AG08396 (cell line): ENCODE measurements around the gene ZDHHC19.
A peak's percentile ranks its signal among the peaks of the same experiment; 100 is the strongest.
"Not testable (repeated sequence)": the region's sequence is repeated elsewhere in the genome, so short reads cannot be mapped to it uniquely, and the experiment has no call there.

ENCODE experiments used
- DNase-seq: peaks from one replicate; pipeline ENCODE4 v3.0.0; 2012; ENCODE audit warnings: low spot score, mixed read lengths

Gene ZDHHC19

DNA sequence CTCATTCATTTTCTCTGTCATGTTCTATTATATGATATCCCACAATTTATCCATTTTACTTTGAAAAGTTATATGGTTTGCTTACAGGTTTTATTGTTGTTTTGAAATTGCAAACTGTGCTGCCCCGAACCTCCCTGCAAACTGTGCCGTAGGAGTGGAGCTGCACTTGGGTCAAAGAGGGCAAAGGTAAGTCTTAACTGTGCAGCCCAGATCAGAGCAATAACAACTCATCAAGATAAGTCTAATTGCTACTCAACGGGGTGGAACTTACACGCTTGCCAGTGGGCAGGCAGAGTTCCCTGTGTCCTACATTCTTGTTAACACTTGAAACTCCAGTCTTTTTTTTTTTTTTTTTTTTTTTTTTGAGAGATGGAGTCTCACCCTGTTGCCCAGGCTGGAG lies 33.2 kb downstream of the ZDHHC19 start:
- DNase-seq = no peak

DNA sequence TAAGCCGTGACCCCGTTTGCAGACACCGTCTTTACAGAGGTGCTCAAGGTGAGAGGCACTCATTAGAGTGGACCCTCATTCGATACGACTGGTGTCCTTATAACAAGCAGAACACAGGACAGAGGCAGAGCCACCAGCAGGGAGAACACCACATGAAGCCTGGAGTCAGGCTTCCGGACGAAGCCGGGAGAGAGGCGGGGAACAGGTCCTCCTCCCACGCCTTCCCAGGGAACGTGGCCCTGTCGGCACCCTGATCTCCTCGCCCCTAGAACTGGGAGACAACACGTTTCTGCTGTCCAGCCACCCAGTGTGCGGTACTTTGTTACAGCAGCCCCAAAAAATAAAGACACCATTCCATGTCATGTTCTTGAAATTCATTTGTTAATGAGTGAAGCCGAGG lies 33.6 kb downstream of the ZDHHC19 start:
- no peak for DNase-seq

- no peak for DNase-seq
These were observed 35.5 kb downstream of the ZDHHC19 start for GRCh38 chr3:196175722-196176121.

DNA sequence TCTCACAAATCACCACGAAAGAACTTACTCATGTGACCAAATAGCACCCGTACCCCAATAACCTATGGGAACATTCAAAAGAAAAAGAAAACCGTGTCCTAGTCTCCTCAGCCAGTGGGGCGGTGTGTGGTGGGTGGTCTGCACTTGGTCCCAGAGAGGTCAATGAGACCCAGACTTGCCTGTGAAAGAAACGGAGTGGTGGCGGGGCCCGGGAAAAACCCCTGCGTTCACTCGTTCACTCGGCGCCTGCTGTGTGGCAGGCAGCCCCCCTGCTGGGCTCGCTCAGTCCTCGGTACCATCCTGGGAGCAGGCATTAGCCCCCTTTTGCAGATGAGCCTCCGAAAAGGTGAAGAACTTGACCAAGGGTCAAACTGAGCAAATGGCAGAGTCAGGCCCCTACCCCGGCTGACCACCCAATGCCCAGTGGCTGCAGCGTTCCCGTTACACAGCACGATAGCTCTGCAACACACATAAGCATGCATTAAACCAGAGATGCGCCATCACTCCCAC lies 36.0 kb downstream of the ZDHHC19 start:
- DNase-seq = no peak

GRCh38 chr3:196174652-196175051 lies 36.5 kb downstream of the ZDHHC19 start:
- no peak for DNase-seq

DNA sequence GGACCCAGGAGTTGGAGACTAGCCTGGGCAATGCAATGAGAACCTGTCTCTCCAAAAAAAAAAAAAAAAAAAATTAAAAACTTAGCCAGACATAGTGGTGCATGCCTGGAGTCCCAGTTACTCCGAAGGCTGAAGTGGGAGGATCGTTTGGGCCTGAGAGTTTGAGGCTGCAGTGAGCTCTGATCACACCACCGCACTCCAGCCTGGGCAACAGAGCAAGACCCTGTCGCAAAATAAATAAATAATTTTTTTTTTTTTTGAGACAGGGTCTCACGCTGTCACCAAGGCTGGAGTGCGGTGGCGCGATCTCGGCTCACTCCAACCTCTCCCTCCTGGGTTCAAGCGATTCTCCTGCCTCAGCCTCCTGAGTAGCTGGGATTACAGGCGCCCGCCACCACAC lies 40.9 kb downstream of the ZDHHC19 start:
- not testable (repeated sequence) for DNase-seq

GRCh38 chr3:196169836-196170240 lies 41.4 kb downstream of the ZDHHC19 start:
- no peak for DNase-seq

- DNase-seq = no peak
These were observed 42.3 kb downstream of the ZDHHC19 start for GRCh38 chr3:196168808-196169391.

- DNase-seq = no peak
These were observed 44.5 kb downstream of the ZDHHC19 start for GRCh38 chr3:196166741-196167140.

DNA sequence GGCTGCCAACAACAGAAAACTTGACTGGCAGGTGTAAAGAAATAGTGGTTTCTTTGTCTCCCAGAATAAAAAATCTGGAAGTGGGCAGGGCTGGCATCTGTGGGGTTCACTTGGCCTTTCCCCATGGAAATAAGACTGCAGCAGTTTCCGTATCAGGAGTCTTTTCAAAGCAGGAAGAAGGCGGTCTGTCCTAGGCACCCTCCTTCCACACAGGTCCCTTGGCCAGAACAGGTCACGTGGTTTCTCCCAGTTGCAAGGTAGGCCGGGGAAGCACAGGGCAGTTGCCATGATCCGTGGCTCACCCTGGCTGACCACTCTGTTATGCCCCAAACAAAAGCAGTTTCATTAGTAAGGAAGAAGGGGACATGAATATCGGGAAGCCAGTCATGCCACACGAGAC lies 45.4 kb downstream of the ZDHHC19 start:
- no peak for DNase-seq

DNA sequence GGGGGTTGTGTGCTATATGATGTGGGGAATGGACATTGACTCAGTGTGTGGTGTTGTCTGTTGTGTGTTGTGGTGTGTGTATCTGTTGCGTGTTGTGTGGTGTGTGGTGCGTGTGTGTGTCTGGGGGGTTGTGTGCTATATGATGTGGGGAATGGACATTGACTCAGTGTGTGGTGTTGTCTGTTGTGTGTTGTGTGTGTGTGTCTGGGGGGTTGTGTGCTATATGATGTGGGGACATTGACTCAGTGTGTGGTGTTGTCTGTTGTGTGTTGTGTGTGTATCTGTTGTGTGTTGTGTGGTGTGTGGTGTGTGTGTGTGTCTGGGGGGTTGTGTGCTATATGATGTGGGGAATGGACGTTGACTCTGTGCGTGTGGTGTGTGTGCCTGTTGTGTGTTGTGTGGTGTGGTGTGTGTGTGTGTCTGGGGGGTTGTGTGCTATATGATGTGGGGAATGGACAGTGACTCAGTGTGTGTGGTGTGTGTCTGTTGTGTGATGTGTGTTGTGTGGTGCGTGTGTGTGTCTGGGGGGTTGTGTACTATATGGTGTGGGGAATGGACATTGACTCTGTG lies 46.1 kb downstream of the ZDHHC19 start:
- DNase-seq = not testable (repeated sequence)

GRCh38 chr3:196164576-196164975 lies 46.6 kb downstream of the ZDHHC19 start:
- no peak for DNase-seq

DNA sequence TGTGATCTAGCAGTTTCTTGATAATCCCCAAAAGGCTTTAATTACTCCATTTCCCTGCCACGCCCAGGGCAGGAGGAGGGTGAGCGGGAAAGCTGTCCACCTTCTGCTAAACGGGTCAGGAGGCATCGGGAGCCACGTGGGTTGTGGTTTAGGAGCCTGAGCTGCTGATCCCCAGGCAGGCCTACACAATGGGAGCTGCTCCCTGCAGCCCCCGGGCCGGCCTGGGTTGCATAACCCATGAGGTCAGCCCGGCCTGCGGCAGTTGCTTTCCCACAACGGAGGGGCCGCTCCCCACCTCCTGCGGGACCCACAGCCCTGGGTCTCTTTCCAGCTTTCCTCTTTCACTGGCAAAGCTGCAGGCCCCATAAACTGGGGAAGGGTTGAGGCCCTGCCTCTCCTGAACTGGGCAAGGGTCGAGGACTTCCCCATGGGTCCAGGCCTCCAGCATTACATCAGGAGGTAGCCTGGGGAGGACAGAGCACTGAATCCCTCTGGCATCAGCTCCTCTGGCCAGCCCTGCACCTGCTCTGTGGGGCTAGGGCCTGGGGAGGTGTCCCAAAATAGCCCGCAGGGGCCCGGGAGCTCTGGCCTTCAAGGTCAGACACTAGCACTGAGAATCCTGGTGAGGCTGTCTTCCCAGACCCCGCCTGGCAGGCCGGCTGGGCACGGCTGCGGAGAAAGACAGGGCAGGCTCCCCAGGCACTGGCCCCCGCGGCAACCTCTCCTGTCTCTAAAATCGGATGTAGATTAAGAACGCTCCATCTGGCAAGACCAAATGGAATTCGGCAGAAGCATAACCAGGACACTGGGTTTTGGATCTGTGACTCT lies 47.3 kb downstream of the ZDHHC19 start:
- no peak for DNase-seq

GRCh38 chr3:196163212-196163611 lies 48.0 kb downstream of the ZDHHC19 start:
- DNase-seq = no peak

DNA sequence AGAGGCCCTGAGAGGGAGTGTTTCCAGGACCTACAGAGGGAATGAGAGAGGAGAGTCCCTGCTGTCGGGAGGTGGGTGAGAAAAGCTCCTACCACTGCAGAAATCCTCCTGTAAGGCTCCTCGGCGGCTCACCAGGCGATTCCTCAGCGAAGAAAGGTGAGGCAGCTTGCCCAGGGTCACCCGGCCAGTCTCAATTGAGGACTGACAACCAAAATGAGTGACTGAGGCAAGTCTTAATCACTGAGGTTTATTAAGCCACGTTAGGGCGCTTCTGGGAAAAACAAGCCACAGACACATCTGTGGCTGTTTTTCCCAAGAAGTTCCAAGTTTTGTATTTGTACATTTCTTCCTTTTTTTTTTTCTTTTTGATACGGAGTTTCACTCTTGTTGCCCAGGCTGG lies 48.5 kb downstream of the ZDHHC19 start:
- DNase-seq = no peak

DNA sequence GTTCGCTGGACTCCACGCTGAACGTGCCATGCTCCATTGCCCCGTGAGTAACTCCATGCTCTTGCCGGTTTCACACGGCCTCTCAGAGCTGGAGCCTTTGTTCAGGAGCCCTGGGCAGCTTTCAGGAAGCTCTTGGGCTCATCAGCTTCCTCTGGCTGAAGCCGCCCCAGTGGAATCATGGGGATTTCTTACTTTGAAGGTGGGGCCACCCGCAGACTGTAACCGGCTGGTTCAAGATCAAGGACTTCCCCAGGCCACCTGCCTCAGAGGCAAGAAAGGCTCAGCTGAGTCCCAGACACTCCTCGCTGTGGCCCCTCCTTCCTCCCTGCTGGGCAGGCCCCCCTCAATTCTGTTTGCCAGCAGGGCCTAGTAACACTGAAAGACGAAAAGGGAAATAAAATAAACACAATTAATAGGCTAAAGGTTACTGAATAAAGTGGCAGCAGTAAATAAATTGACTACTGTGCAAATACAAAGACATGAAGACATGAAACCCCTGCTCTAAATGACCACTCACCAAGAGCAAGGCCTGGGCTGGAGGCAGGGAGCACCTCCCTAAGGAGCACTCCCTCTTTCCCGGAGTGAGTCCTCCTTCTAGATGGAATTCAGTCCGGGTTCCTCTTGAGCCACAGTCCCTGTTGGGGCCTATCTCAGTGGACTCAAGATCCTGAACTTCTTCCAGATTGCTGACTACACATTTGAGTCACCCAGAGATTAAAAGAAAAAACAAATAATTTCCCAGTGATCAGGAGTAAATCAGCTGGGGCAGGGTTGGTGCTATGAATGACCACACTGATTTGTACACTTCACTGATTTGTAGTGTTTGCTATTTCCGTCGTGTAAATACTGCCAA lies 51.0 kb downstream of the ZDHHC19 start:
- peak; percentile 80 for DNase-seq

DNA sequence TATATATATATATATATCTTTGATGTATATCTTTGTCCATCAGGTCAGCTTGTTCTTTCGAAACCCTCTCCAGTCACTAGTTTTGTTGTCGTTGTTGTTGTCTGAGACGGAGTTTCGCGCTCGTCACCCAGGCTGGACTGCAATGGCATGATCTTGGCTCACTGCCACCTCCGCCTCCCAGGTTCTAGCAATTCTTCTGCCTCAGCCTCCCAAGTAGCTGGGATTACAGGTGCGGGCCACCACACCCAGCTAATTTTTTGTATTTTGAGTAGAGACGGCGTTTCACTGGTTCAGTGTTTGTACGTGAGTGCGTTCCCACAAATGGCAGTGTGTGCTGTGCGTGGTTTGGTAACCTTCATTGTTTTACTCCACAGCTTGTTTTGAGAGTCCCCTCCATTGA lies 51.7 kb downstream of the ZDHHC19 start:
- DNase-seq = no peak

DNA sequence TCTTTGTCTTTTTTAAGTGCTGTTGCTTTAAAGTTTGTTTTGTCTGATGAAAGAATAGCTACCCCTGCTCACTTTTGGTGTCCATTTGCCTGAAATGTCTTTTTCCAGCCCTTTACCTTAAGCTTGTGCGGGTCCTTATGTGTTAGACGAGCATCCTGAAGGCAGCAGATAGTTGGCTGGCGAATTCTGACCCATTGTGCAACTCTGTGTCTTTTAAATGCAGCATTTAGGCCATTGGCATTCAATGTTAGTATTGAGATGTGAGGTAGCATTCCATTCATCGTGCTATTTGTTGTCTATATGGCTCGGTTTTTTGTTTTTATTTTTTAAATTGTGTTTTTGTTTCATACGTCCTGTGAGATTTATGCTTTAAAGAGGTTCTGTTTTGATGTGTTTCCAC lies 55.0 kb downstream of the ZDHHC19 start:
- no peak for DNase-seq

GRCh38 chr3:196150481-196150880 lies 60.7 kb downstream of the ZDHHC19 start:
- no peak for DNase-seq

DNA sequence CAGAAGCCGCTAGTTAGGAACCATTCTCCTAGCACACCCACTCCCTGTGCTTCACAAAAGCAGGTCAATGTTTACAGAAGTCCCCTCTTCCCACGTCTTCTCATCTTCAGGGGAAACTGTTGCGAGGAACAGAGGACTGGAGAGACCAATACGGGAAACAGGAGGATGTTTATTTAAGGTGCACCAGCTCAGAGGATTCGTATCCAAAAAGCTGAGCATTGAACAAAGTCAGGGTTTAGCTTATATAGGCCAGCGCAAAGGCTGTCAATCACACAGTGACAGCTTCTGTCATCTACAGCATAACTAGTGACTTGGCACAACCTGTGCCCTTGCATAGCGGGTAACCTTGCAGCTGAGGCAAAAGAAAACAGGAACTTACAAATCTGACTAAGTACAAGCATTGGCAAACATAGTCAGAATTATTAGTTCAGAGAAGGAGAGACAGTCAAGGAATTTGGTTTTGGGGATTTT lies 61.3 kb downstream of the ZDHHC19 start:
- no peak for DNase-seq

DNA sequence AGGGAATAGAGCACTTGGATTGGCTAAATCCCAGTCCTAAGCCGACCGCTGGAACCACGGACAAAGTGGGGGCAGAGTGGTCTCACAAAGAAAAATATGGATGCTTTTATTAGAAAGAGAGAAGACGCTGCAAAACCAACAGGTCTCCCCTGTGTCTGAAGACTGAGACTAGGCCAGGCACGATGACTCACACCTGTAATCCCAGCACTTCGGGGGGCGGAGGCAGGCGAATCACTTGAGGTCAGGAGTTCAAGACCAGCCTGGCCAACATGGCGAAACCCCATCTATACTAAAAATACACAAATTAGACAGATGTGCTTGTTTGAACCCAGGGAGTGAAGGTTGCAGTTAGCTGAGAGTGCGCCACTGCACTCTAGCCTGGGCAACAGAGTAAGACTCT lies 61.8 kb downstream of the ZDHHC19 start:
- DNase-seq = no peak
